HEK293 (cell line): Measurements from ENCODE around the gene ACTR1A.

Experiments
- CTCF ChIA-PET: fragments of 350-600 bp; formaldehyde crosslinking; extraction: SDS; loops from one replicate; lab custom pipeline; 2021; ENCODE audit warnings: antibody characterized with exemption; lab: Yijun Ruan, JAX
- POLR2A ChIA-PET: fragments of 300-600 bp; formaldehyde crosslinking; extraction: SDS; loops from one replicate; lab custom pipeline; 2020; ENCODE audit warnings: antibody characterized with exemption, inconsistent platforms; lab: Yijun Ruan, JAX
- H3K27ac ChIP-seq: fragments of 200-500 bp; sonication (Bioruptor generic); 2 replicates; pipeline ENCODE4 v1.5.1; 2014; ENCODE audit warnings: low read depth, low read length, control low read depth, inconsistent platforms; ENCODE audit errors: extremely low read depth
- H3K36me3 ChIP-seq, 2 experiments: fragments of 200-500 bp in 1 of 2; sonication (Bioruptor generic) in 1 of 2; 1 replicate in 1 of 2; 2 replicates in 1 of 2; pipeline ENCODE4 v1.5.1; 2014 to 2017; ENCODE audit warnings: inconsistent platforms in 2 of 2, low read length in 2 of 2; ENCODE audit not compliant: control insufficient read depth in 2 of 2, insufficient read depth in 1 of 2
- H3K4me1 ChIP-seq: fragments of 200-500 bp; sonication (Bioruptor generic); 2 replicates; pipeline ENCODE4 v1.5.1; 2014; ENCODE audit warnings: mild to moderate bottlenecking, low read length, inconsistent platforms; ENCODE audit not compliant: control insufficient read depth, insufficient read depth
- H3K4me3 ChIP-seq: 2 replicates; pipeline ENCODE4 v1.5.1; 2011; ENCODE audit warnings: low read depth, mild to moderate bottlenecking, control low read depth, low read length, moderate library complexity
- H3K9me3 ChIP-seq: fragments of 200-500 bp; sonication (Bioruptor generic); 2 replicates; pipeline ENCODE4 v1.5.1; 2014; ENCODE audit warnings: low read depth, low read length, inconsistent platforms; ENCODE audit not compliant: control insufficient read depth, insufficient read depth
- AEBP2 ChIP-seq: fragments of 450-650 bp; formaldehyde crosslinking; IDR thresholded peaks from 2 replicates; pipeline ENCODE4 v1.5.1; 2016; ENCODE audit warnings: missing biosample characterization, missing genetic modification characterization, borderline replicate concordance
- IKZF3 ChIP-seq: fragments of 450-650 bp; IDR thresholded peaks from 2 replicates; pipeline ENCODE4 v1.5.0; 2018; ENCODE audit warnings: missing biosample characterization, mild to moderate bottlenecking, missing genetic modification characterization, moderate library complexity
- KLF10 ChIP-seq: fragments of 450-650 bp; IDR thresholded peaks from 2 replicates; pipeline ENCODE4 v1.5.1; 2018; ENCODE audit warnings: missing biosample characterization, mild to moderate bottlenecking, missing genetic modification characterization
- PRDM10 ChIP-seq: fragments of 450-650 bp; formaldehyde crosslinking; IDR thresholded peaks from 2 replicates; pipeline ENCODE4 v1.5.1; 2016; ENCODE audit warnings: missing biosample characterization, missing genetic modification characterization
- RBAK ChIP-seq: fragments of 450-650 bp; formaldehyde crosslinking; IDR thresholded peaks from 2 replicates; pipeline ENCODE4 v1.5.1; 2016; ENCODE audit warnings: missing biosample characterization, missing genetic modification characterization
- WT1 ChIP-seq: fragments of 450-650 bp; formaldehyde crosslinking; IDR thresholded peaks from 2 replicates; pipeline ENCODE4 v1.5.1; 2016; ENCODE audit warnings: missing biosample characterization, missing genetic modification characterization
- ZBTB17 ChIP-seq: fragments of 450-650 bp; formaldehyde crosslinking; IDR thresholded peaks from 2 replicates; pipeline ENCODE4 v1.5.1; 2016; ENCODE audit warnings: missing biosample characterization, missing genetic modification characterization
- ZFP37 ChIP-seq: fragments of 450-650 bp; formaldehyde crosslinking; IDR thresholded peaks from 2 replicates; pipeline ENCODE4 v1.5.1; 2016; ENCODE audit warnings: missing biosample characterization, missing genetic modification characterization
- ZNF10 ChIP-seq: fragments of 450-650 bp; formaldehyde crosslinking; IDR thresholded peaks from 2 replicates; pipeline ENCODE4 v1.5.1; 2017; ENCODE audit warnings: missing biosample characterization, missing genetic modification characterization
- ZNF140 ChIP-seq: fragments of 450-650 bp; formaldehyde crosslinking; IDR thresholded peaks from 2 replicates; pipeline ENCODE4 v1.5.1; 2016; ENCODE audit warnings: missing biosample characterization, missing genetic modification characterization
- ZNF157 ChIP-seq: fragments of 450-650 bp; formaldehyde crosslinking; IDR thresholded peaks from 2 replicates; pipeline ENCODE4 v1.5.1; 2016; ENCODE audit warnings: missing biosample characterization, missing genetic modification characterization
- ZNF175 ChIP-seq: fragments of 450-650 bp; formaldehyde crosslinking; IDR thresholded peaks from 2 replicates; pipeline ENCODE4 v1.5.1; 2016; ENCODE audit warnings: missing biosample characterization, missing genetic modification characterization
- ZNF341 ChIP-seq: fragments of 450-650 bp; formaldehyde crosslinking; IDR thresholded peaks from 2 replicates; pipeline ENCODE4; 2016; ENCODE audit warnings: low read depth, missing biosample characterization, missing genetic modification characterization
- ZNF398 ChIP-seq: fragments of 450-650 bp; formaldehyde crosslinking; IDR thresholded peaks from 2 replicates; pipeline ENCODE4 v1.5.1; 2017; ENCODE audit warnings: missing biosample characterization, missing genetic modification characterization
- ZNF433 ChIP-seq: fragments of 450-650 bp; formaldehyde crosslinking; IDR thresholded peaks from 2 replicates; pipeline ENCODE4 v1.5.1; 2016; ENCODE audit warnings: missing biosample characterization, missing genetic modification characterization, low read depth
- ZNF529 ChIP-seq: fragments of 450-650 bp; formaldehyde crosslinking; IDR thresholded peaks from 2 replicates; pipeline ENCODE4 v1.5.1; 2017; ENCODE audit warnings: missing genetic modification characterization, missing biosample characterization; ENCODE audit not compliant: insufficient replicate concordance
- ZNF629 ChIP-seq: fragments of 450-650 bp; formaldehyde crosslinking; IDR thresholded peaks from 2 replicates; pipeline ENCODE4 v1.5.1; 2017; ENCODE audit warnings: missing biosample characterization, missing genetic modification characterization
- ZNF645 ChIP-seq: fragments of 450-650 bp; formaldehyde crosslinking; IDR thresholded peaks from 2 replicates; pipeline ENCODE4; 2016; ENCODE audit warnings: missing biosample characterization, missing genetic modification characterization
- ZNF670 ChIP-seq: fragments of 450-650 bp; formaldehyde crosslinking; IDR thresholded peaks from 2 replicates; pipeline ENCODE4 v1.5.1; 2016; ENCODE audit warnings: missing biosample characterization, missing genetic modification characterization, low read depth
- ZNF707 ChIP-seq: fragments of 450-650 bp; formaldehyde crosslinking; IDR thresholded peaks from 2 replicates; pipeline ENCODE4 v1.5.1; 2016; ENCODE audit warnings: missing biosample characterization, missing genetic modification characterization
- ZNF747 ChIP-seq: fragments of 450-650 bp; formaldehyde crosslinking; IDR thresholded peaks from 2 replicates; pipeline ENCODE4 v1.5.1; 2016; ENCODE audit warnings: missing biosample characterization, missing genetic modification characterization
- ZNF76 ChIP-seq: fragments of 450-650 bp; formaldehyde crosslinking; IDR thresholded peaks from 2 replicates; pipeline ENCODE4; 2016; ENCODE audit warnings: low read depth, missing biosample characterization, missing genetic modification characterization, borderline replicate concordance
- ZNF830 ChIP-seq: fragments of 450-650 bp; IDR thresholded peaks from 2 replicates; pipeline ENCODE4 v1.5.0; 2018; ENCODE audit warnings: missing biosample characterization, missing genetic modification characterization, low read depth, mild to moderate bottlenecking, moderate library complexity
- ZSCAN30 ChIP-seq: fragments of 450-650 bp; IDR thresholded peaks from 2 replicates; pipeline ENCODE4 v1.5.1; 2018; ENCODE audit warnings: missing biosample characterization, mild to moderate bottlenecking, missing genetic modification characterization, moderate library complexity
- ZXDB ChIP-seq: fragments of 450-650 bp; formaldehyde crosslinking; IDR thresholded peaks from 2 replicates; pipeline ENCODE4 v1.5.1; 2016; ENCODE audit warnings: missing biosample characterization, missing genetic modification characterization

Gene ACTR1A

GRCh38 chr10:102431452-102432124 is 70.9 kb downstream of the ACTR1A start:
- Histone ChIP-seq H3K36me3 (peaks cover 0 to 4% of the 10 kb centered on the region in 2 experiments; a peak in 1 of 3 replicates), H3K4me1 (peaks cover 3% of the 10 kb centered on the region; the same call in 1 of the 2 replicates), H3K27ac (peak overlapping the region; percentile 89), H3K4me3 (peak overlapping the region; percentile 62), H3K9me3 (no peaks in the 10 kb centered on the region)
- CTCF ChIA-PET, result interaction anchor here (0.8 to 3.7 kb wide), 8 partner anchors 8 to 165 kb away, joined by 3 to 14 read pairs (median 4); partner anchors contain the start of gene FBXL15
- TF ChIP-seq ZNF645 (no peak), ZNF707 (tag by site-specific recombination) (no peak), ZNF341 (tag by site-specific recombination) (peak; percentile 72), WT1 (no peak), ZNF529 (tag by site-specific recombination) (no peak), ZXDB (no peak), KLF10 (tag by site-specific recombination) (no peak), ZNF76 (tag by site-specific recombination) (peak; percentile 83; the same call in 1 of the 2 replicates), ZNF398 (peak; percentile 59), ZBTB17 (tag by site-specific recombination) (peak; percentile 95), ZSCAN30 (tag by site-specific recombination) (no peak), ZNF10 (no peak), IKZF3 (tag by site-specific recombination) (0 out of 2 replicates have a peak, but pooled peaks have one; percentile 50), ZFP37 (tag by site-specific recombination) (no peak), ZNF175 (tag by site-specific recombination) (no peak), AEBP2 (tag by site-specific recombination) (no peak), ZNF670 (tag by site-specific recombination) (no peak), ZNF830 (tag by site-specific recombination) (no peak), RBAK (tag by site-specific recombination) (no peak), ZNF629 (tag by site-specific recombination) (no peak)
- POLR2A ChIA-PET, result interaction anchor here (0.8 to 3.0 kb wide), 10 partner anchors 9 to 202 kb away, joined by 3 to 60 read pairs (median 8); partner anchors contain the start of genes C10orf95, FBXL15 and NFKB2

- Histone ChIP-seq H3K4me3 (no peak overlapping the region), H3K9me3 (no peaks in the 10 kb centered on the region), H3K36me3 (peaks cover 0 to 14% of the 10 kb centered on the region in 2 experiments; a peak in 1 of 3 replicates), H3K4me1 (peaks cover 3% of the 10 kb centered on the region; the same call in 1 of the 2 replicates), H3K27ac (no peak overlapping the region)
- ChIA-PET CTCF (interaction anchor here (1.3 kb wide), 1 partner anchor 30 kb away, joined by 4 read pairs; no protein-coding TSS in a partner anchor), POLR2A (interaction anchor here (0.8 to 1.0 kb wide), 2 partner anchors 9 to 32 kb away, joined by 5 to 7 read pairs; no protein-coding TSS in a partner anchor)
- TF ChIP-seq ZNF747 (tag by site-specific recombination) (no peak), PRDM10 (tag by site-specific recombination) (0 out of 2 replicates have a peak, but pooled peaks have one; percentile 26), ZNF140 (tag by site-specific recombination) (0 out of 2 replicates have a peak, but pooled peaks have one; percentile 12), ZNF157 (tag by site-specific recombination) (no peak), ZNF398 (no peak), ZNF433 (no peak)
Measured at GRCh38 chr10:102429468-102429867, 73.0 kb downstream of the ACTR1A start.
